NT2/D1 (cell line): ENCODE data around the gene NDST3.

Source experiments
- DNase-seq: peaks from one replicate; pipeline ENCODE4 v3.0.0-alpha.2; 2011; ENCODE audit warnings: low read depth, low spot score
- H3K27me3 ChIP-seq: 2 replicates; pipeline ENCODE4 v1.6.0; 2011; ENCODE audit warnings: mild to moderate bottlenecking; ENCODE audit not compliant: insufficient read length, insufficient read depth
- H3K36me3 ChIP-seq: 2 replicates; pipeline ENCODE4 v1.6.1; 2011; ENCODE audit warnings: mild to moderate bottlenecking, low read length, mixed read lengths; ENCODE audit not compliant: insufficient read depth, insufficient read length
- H3K4me1 ChIP-seq: 2 replicates; pipeline ENCODE4 v1.5.1; 2011; ENCODE audit not compliant: insufficient read depth, insufficient read length
- H3K4me3 ChIP-seq: 2 replicates; pipeline ENCODE4 v1.5.1; 2011; ENCODE audit warnings: low read depth; ENCODE audit not compliant: insufficient read length
- H3K9ac ChIP-seq: 2 replicates; pipeline ENCODE4 v1.6.0; 2011; ENCODE audit warnings: low read depth; ENCODE audit not compliant: insufficient read length
- H3K9me3 ChIP-seq: 2 replicates; pipeline ENCODE4 v1.5.1; 2011; ENCODE audit warnings: mild to moderate bottlenecking, low read length; ENCODE audit not compliant: insufficient read depth
- SUZ12 ChIP-seq: IDR thresholded peaks from 2 replicates; pipeline ENCODE4 v1.6.1; 2011; ENCODE audit not compliant: insufficient read length, insufficient read depth; ENCODE audit errors: extremely low read depth
- YY1 ChIP-seq: IDR thresholded peaks from 2 replicates; pipeline ENCODE4 v1.6.1; 2011; ENCODE audit not compliant: insufficient read length, insufficient read depth
- ZNF274 ChIP-seq: IDR thresholded peaks from 2 replicates; pipeline ENCODE4 v1.6.1; 2011; ENCODE audit warnings: mild to moderate bottlenecking, low read depth, low read length

The NDST3 gene

DNA sequence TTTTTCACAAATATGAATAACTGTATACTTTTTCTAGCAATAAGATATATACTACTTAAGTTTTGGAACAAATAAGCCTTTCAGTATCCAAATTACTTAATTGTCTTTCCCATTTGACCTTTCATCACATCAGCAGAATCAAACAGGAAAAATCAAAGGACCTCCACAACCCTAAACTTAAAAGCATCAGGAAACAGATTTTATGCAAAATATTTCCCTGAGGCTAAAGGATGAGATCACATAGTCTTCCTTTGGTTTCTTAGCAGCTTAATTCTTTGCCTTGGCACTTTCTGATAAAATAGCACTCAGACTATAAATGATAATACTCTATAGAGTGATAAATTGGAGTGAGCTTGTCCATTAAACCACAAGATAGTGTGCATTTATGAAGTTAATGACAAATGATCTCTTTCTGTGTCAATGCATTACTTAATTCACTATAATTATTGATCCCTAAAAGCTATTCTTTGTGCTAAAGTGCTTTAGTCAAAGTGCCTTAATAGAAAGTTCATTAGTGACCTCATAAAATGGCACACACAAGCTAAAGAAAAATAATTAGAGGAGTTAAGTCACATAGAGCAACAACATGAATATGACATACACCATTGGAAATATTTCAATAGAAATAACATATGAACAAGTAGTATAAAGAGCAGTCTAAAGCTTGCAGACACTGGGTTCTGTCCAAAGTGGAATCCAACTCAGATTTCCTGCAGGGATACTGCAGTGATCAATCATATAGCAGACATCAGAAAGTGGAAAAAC is 15.7 kb upstream of the NDST3 start:
- TF ChIP-seq ZNF274 (no peak), YY1 (no peak)
- H3K9me3 ChIP-seq: no peaks in the 10 kb centered on the region
- H3K4me3 ChIP-seq: no peak overlapping the region
- no peaks in the 10 kb centered on the region for H3K4me1 ChIP-seq
- no peak overlapping the region for H3K9ac ChIP-seq
- DNase-seq: no peak
- no peaks in the 10 kb centered on the region for H3K36me3 ChIP-seq
- H3K27me3 ChIP-seq: no peaks in the 10 kb centered on the region

DNA sequence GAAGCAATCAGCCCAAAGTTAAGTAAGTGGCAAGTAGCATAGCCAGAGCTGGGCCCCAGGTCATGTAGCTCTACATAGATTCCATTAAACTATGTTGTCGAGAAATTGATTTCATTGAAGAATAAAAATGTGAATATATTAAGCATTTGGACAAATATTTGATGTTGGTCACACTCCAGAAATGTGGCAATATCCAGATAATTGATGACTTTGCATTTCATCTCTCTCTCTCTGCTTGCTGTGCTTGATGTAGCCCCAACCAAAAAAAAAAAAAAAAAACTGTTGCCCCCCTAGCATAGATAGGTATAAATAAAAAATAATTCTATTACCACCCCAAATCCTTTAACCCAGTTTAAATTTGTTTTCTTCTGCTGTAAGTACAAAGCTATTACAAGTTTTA is 7.5 kb upstream of the NDST3 start:
- H3K36me3 ChIP-seq: no peaks in the 10 kb centered on the region
- TF ChIP-seq YY1 (no peak), SUZ12 (no peak), ZNF274 (no peak)
- H3K27me3 ChIP-seq: no peaks in the 10 kb centered on the region
- H3K4me3 ChIP-seq: no peak overlapping the region
- no peaks in the 10 kb centered on the region for H3K9me3 ChIP-seq
- H3K9ac ChIP-seq: no peak overlapping the region
- H3K4me1 ChIP-seq: no peaks in the 10 kb centered on the region
- DNase-seq: no peak

GRCh38 chr4:118029224-118029623 is 5.1 kb upstream of the NDST3 start:
- no peak for DNase-seq
- Histone ChIP-seq H3K36me3 (no peaks in the 10 kb centered on the region), H3K9me3 (no peaks in the 10 kb centered on the region), H3K4me3 (no peak overlapping the region), H3K4me1 (no peaks in the 10 kb centered on the region), H3K27me3 (no peaks in the 10 kb centered on the region), H3K9ac (no peak overlapping the region)
- TF ChIP-seq YY1 (no peak), SUZ12 (no peak), ZNF274 (no peak)

GRCh38 chr4:118032691-118033090 is 1.6 kb upstream of the NDST3 start:
- peak; percentile 0 for DNase-seq
- TF ChIP-seq YY1 (no peak), SUZ12 (no peak), ZNF274 (no peak)
- no peaks in the 10 kb centered on the region for H3K9me3 ChIP-seq
- H3K4me1 ChIP-seq: no peaks in the 10 kb centered on the region
- peak overlapping the region; percentile 21 for H3K9ac ChIP-seq
- H3K27me3 ChIP-seq: no peaks in the 10 kb centered on the region
- no peaks in the 10 kb centered on the region for H3K36me3 ChIP-seq
- H3K4me3 ChIP-seq: peak overlapping the region; percentile 59

GRCh38 chr4:118033148-118034052 is 886 bp upstream of the NDST3 start:
- Histone ChIP-seq H3K4me1 (no peaks in the 10 kb centered on the region), H3K36me3 (no peaks in the 10 kb centered on the region), H3K9ac (peak overlapping the region; percentile 76), H3K27me3 (no peaks in the 10 kb centered on the region), H3K9me3 (no peaks in the 10 kb centered on the region), H3K4me3 (peak overlapping the region; percentile 59)
- TF ChIP-seq ZNF274: no peak
- TF ChIP-seq YY1: no peak
- TF ChIP-seq SUZ12: no peak
- DNase-seq: peak; percentile 22

- H3K4me1 ChIP-seq: no peaks in the 10 kb centered on the region
- H3K4me3 ChIP-seq: no peak overlapping the region
- no peak overlapping the region for H3K9ac ChIP-seq
- TF ChIP-seq YY1 (no peak), ZNF274 (no peak), SUZ12 (no peak)
- H3K9me3 ChIP-seq: no peaks in the 10 kb centered on the region
- no peaks in the 10 kb centered on the region for H3K27me3 ChIP-seq
- no peaks in the 10 kb centered on the region for H3K36me3 ChIP-seq
- DNase-seq: no peak
Observed at GRCh38 chr4:118035309-118035708, 1.0 kb downstream of the NDST3 start.

DNA sequence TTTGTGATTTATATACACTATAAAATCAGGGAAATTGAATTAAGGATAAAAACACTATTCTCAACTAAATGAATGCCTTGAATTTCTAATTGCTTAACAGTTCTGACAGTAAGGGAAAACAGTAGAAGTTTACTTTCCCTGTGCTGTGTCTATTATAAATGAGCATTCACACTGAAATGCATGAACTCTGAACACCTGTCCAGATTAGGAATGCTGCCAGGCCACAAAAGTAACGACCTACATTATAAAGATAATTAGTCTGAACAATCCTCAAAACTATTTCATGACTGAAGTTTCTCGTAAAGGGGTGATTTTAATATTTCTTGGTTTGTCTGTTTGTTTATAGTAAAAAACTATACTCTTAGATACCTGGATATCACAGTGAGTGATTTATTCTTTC is 2.0 kb downstream of the NDST3 start:
- no peaks in the 10 kb centered on the region for H3K27me3 ChIP-seq
- no peak for DNase-seq
- no peak overlapping the region for H3K9ac ChIP-seq
- H3K4me3 ChIP-seq: no peak overlapping the region
- no peaks in the 10 kb centered on the region for H3K4me1 ChIP-seq
- no peaks in the 10 kb centered on the region for H3K36me3 ChIP-seq
- TF ChIP-seq ZNF274 (no peak), YY1 (no peak)
- H3K9me3 ChIP-seq: no peaks in the 10 kb centered on the region
